Measurements from ENCODE around the gene ISG20L2.
"Not testable (repeated sequence)": the region's sequence is repeated elsewhere in the genome, so short reads cannot be mapped to it uniquely, and the experiment has no call there.

ISG20L2 gene

GRCh38 chr1:156760796-156761104 is 32.2 kb upstream of the ISG20L2 start:
- no peak for DNase-seq (ENCODE audit: low read depth)
- no peak for TF ChIP-seq CTCF (IDR thresholded peaks at IDR 0.05; ENCODE audit: control insufficient read depth, insufficient read depth, low read depth, low read length, missing control alignments)
- no peak overlapping the region for H3K4me3 ChIP-seq (ENCODE audit: control insufficient read depth, low read depth, low read length)

GRCh38 chr1:156760092-156760795 is 31.7 kb upstream of the ISG20L2 start:
- no peak for DNase-seq (ENCODE audit: low read depth)
- TF ChIP-seq CTCF (IDR thresholded peaks at IDR 0.05; ENCODE audit: control insufficient read depth, insufficient read depth, low read depth, low read length, missing control alignments), result no peak
- H3K4me3 ChIP-seq (ENCODE audit: control insufficient read depth, low read depth, low read length), result no peak overlapping the region

- not testable (repeated sequence) for H3K4me3 ChIP-seq (ENCODE audit: control insufficient read depth, low read depth, low read length); DNase-seq (ENCODE audit: low read depth)
These were observed 29.1 kb upstream of the ISG20L2 start for GRCh38 chr1:156757572-156758253.

GRCh38 chr1:156756355-156756754 is 27.8 kb upstream of the ISG20L2 start:
- no peak for DNase-seq (ENCODE audit: low read depth)
- TF ChIP-seq CTCF (IDR thresholded peaks at IDR 0.05; ENCODE audit: control insufficient read depth, insufficient read depth, low read depth, low read length, missing control alignments), result no peak
- H3K4me3 ChIP-seq (ENCODE audit: control insufficient read depth, low read depth, low read length), result no peak overlapping the region

GRCh38 chr1:156755527-156755950 is 27.0 kb upstream of the ISG20L2 start:
- no peak overlapping the region for H3K4me3 ChIP-seq (ENCODE audit: control insufficient read depth, low read depth, low read length)
- no peak for TF ChIP-seq CTCF (IDR thresholded peaks at IDR 0.05; ENCODE audit: control insufficient read depth, insufficient read depth, low read depth, low read length, missing control alignments)
- DNase-seq (ENCODE audit: low read depth), result no peak

GRCh38 chr1:156754219-156754618 is 25.7 kb upstream of the ISG20L2 start:
- no peak overlapping the region for H3K4me3 ChIP-seq (ENCODE audit: control insufficient read depth, low read depth, low read length)
- DNase-seq (ENCODE audit: low read depth), result no peak
- TF ChIP-seq CTCF (IDR thresholded peaks at IDR 0.05; ENCODE audit: control insufficient read depth, insufficient read depth, low read depth, low read length, missing control alignments), result no peak

GRCh38 chr1:156752843-156753482 is 24.4 kb upstream of the ISG20L2 start:
- TF ChIP-seq CTCF (IDR thresholded peaks at IDR 0.05; ENCODE audit: control insufficient read depth, insufficient read depth, low read depth, low read length, missing control alignments), result no peak
- H3K4me3 ChIP-seq (ENCODE audit: control insufficient read depth, low read depth, low read length), result peak overlapping the region; percentile 69

More at GRCh38 chr1:156752843-156753482, 24.4 kb upstream of the ISG20L2 start:
- no peak for DNase-seq (ENCODE audit: low read depth)

All from AG09309 (cell line).